ENCODE measurements around the gene RBMS3. TPM values are rescaled to one million over a fixed set of nuclear protein-coding genes. Genes with fewer than 3 reads are reported as not detected.

RBMS3 gene
- total and polyA plus RNA-seq, 2 of the 8 experiments (the other 6 are each of a cell fraction or from before 2014, with no cell fraction given), result 3.7 to 6.9 TPM

- no peaks in the 10 kb centered on the region for H3K36me3 ChIP-seq (ENCODE audit: control insufficient read depth in 2 of 4, insufficient read depth in 4 of 4, low read length in 3 of 4)
- no peaks in the 10 kb centered on the region for H3K27me3 ChIP-seq (replicated peaks in 1 of 4; ENCODE audit: control insufficient read depth in 3 of 4, extremely low read depth in 1 of 4, insufficient read depth in 3 of 4, low read length in 3 of 4)
- no peak overlapping the region for H3K9ac ChIP-seq (replicated peaks in 1 of 4; ENCODE audit: extremely low read depth in 1 of 4, low read depth in 3 of 4, low read length in 3 of 4)
- H2BK12ac ChIP-seq (ENCODE audit: low read depth, low read length), result no peak overlapping the region
- no peaks in the 10 kb centered on the region for H3K4me1 ChIP-seq (replicated peaks in 1 of 4; ENCODE audit: control insufficient read depth in 3 of 4, insufficient read depth in 4 of 4, low read length in 3 of 4)
- H4K91ac ChIP-seq (replicated peaks; ENCODE audit: insufficient read length, low read length), result no peak overlapping the region
- no peaks in the 10 kb centered on the region for H3K23me2 ChIP-seq (ENCODE audit: low read depth, low read length)
- no peak overlapping the region for H3K4me2 ChIP-seq (ENCODE audit: insufficient read depth in 1 of 2, low read depth in 2 of 2, low read length in 2 of 2)
- H3K9me3 ChIP-seq (ENCODE audit: insufficient read depth in 2 of 2, low read depth in 1 of 2, low read length in 1 of 2), result no peaks in the 10 kb centered on the region
- no peak overlapping the region for H2AK5ac ChIP-seq (ENCODE audit: low read depth, low read length)
- no peak overlapping the region for H2BK15ac ChIP-seq (ENCODE audit: low read length)
- DNase-seq (ENCODE audit: low read depth in 1 of 2, low spot score in 2 of 2) (no peak), FAIRE-seq (no peak)
- no peak overlapping the region for H3K56ac ChIP-seq (replicated peaks; ENCODE audit: insufficient read length, low read depth, low read length)
- H4K20me1 ChIP-seq (replicated peaks in 1 of 2; ENCODE audit: control insufficient read depth in 1 of 2, insufficient read depth in 2 of 2, low read length in 2 of 2), result no peaks in the 10 kb centered on the region
- H4K8ac ChIP-seq (ENCODE audit: extremely low read depth, insufficient read depth, low read length), result no peak overlapping the region
- no peaks in the 10 kb centered on the region for H3K79me1 ChIP-seq (ENCODE audit: low read depth, low read length)
- H3K27ac ChIP-seq (ENCODE audit: low read depth, low read length), result no peak overlapping the region
- H3K4me3 ChIP-seq (ENCODE audit: extremely low read depth in 1 of 4, insufficient read depth in 2 of 4, low read depth in 3 of 4, low read length in 4 of 4), result no peak overlapping the region
- no peaks in the 10 kb centered on the region for H3K79me2 ChIP-seq (ENCODE audit: control insufficient read depth in 1 of 2, insufficient read depth in 2 of 2, low read length in 2 of 2)
- no peak overlapping the region for H2AFZ ChIP-seq (ENCODE audit: low read length)
- POLR2A ChIA-PET (ENCODE audit: partially characterized antibody), result no interaction called here
- no peak overlapping the region for H2BK5ac ChIP-seq (ENCODE audit: low read depth, low read length)
- no peak overlapping the region for H2BK20ac ChIP-seq (ENCODE audit: low read length)
- TF ChIP-seq CTCF (IDR thresholded peaks at IDR 0.05; ENCODE audit: control extremely low read depth in 1 of 3, insufficient read depth in 1 of 3, low read depth in 1 of 3, low read length in 3 of 3) (no peak), RNF2 (IDR thresholded peaks at IDR 0.05; ENCODE audit: borderline replicate concordance, low read depth, low read length, missing control alignments, poor library complexity, severe bottlenecking) (no peak)
- 95% methylated on average over 1 of the region's 1 CpG; no CpG with 5 or more reads in 1 of the 2 experiments for WGBS, 2 experiments (ENCODE audit: extremely low coverage in 1 of 2, insufficient coverage in 1 of 2, insufficient read length in 1 of 2, insufficient replicate concordance in 2 of 2, low coverage in 1 of 2, low lambda C conversion rate in 2 of 2, missing lambda C conversion rate in 1 of 2)
- no peak overlapping the region for H3K18ac ChIP-seq (ENCODE audit: extremely low read depth, low read length)
- H3K14ac ChIP-seq (ENCODE audit: insufficient read length), result no peak overlapping the region
- H3K4ac ChIP-seq (replicated peaks; ENCODE audit: insufficient read length, low read depth, low read length), result no peak overlapping the region
- H3K23ac ChIP-seq (ENCODE audit: insufficient read length), result no peak overlapping the region
- no peak overlapping the region for H2BK120ac ChIP-seq (replicated peaks; ENCODE audit: low read depth, low read length)
- CTCF ChIA-PET (ENCODE audit: partially characterized antibody), result interaction anchor here (0.6 to 1.3 kb wide), 3 partner anchors 8 to 362 kb away, joined by 3 read pairs; no protein-coding TSS in a partner anchor
- H4K5ac ChIP-seq (ENCODE audit: insufficient read length, low read depth, low read length), result no peak overlapping the region
Observed at GRCh38 chr3:29889215-29889614, 608.3 kb downstream of the RBMS3 start.
